ENCODE measurements around the gene ZNF668.
A peak's percentile ranks its signal among the peaks of the same experiment; 100 is the strongest.
"Not testable (repeated sequence)": the region's sequence is repeated elsewhere in the genome, so short reads cannot be mapped to it uniquely, and the experiment has no call there.

ZNF668 gene

DNA sequence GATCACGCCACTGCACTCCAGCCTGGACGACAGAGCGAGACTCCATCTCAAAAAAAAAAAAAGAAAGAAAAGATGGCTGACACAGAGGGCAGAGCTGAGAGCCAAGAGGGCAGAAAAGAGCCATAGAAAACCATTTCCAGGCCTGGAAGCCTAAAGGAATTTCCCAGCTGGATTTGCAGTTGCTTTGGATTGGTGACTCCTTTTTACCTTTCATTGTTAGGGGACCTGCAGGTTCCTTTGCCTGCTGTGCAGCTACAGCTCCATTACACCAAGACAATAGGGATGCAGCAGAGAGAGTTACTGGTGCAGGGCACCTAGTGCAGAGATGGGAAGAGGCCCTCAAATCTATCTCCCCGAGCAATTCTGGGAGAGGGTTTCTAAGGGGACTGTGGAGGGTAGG is 18.4 kb downstream of the ZNF668 start:
- FAIRE-seq: no peak

DNA sequence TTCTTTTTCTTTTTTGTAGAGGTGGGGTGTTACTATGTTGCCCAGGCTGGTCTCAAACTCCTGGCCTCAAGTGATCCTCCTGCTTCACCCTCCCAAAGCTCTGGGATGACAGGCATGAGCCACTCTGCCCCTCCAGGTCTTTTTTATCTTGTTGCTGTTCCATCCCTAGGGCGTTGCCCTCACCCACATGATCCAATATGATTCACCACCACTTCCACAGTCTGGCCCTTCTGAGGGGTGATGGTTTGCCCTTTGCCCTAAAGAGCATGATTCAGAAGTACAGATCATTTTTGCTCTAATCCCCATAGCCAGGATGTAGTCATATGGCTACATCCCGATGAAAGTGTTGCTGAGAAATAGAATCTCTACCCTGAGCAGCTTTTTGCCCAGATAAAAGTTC is 21.9 kb downstream of the ZNF668 start:
- no peak for FAIRE-seq

DNA sequence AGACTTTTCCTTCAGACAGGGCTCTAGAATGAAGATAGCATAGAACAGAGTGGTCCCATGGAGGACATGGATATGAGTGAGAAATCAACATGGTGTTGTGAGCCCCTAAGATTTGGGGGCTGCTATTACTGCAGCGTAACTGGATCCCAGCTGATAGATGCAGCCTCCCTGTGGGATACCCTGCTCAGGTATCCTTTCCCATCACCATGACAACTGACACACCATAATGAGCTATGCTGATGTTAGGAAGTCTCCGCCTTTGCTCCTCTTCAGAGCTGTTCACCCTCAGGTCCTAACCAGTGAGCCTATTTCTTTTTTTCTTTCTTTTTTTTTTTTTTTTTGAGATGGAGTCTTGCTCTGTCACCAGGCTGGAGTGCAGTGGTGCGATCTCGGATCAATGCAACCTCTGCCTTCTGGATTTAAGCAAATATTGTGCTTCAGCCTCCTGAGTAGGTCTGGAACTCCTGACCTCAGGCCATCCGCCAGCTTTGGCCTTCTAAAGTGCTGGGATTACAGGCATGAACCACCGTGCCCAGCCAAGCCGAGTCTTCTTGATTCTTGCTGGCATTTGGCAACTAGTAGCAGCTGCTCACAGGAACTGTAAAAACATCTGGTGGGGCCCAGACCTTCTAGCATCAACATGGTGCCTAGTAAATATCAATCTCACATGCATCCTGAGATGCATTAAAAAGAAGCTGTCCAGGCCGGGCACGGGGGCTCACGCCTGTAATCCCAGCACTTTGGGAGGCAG is 23.6 kb downstream of the ZNF668 start:
- no peak for FAIRE-seq

GRCh38 chr16:31043898-31044481 is 30.1 kb downstream of the ZNF668 start:
- no peak for FAIRE-seq

GRCh38 chr16:31043352-31043751 is 30.7 kb downstream of the ZNF668 start:
- no peak for FAIRE-seq

- no peak for FAIRE-seq
Measured at GRCh38 chr16:31042866-31043265, 31.2 kb downstream of the ZNF668 start.

GRCh38 chr16:31038993-31039392 is 35.0 kb downstream of the ZNF668 start:
- FAIRE-seq: no peak

- no peak for FAIRE-seq
Measured at GRCh38 chr16:31036691-31037090, 37.3 kb downstream of the ZNF668 start.

DNA sequence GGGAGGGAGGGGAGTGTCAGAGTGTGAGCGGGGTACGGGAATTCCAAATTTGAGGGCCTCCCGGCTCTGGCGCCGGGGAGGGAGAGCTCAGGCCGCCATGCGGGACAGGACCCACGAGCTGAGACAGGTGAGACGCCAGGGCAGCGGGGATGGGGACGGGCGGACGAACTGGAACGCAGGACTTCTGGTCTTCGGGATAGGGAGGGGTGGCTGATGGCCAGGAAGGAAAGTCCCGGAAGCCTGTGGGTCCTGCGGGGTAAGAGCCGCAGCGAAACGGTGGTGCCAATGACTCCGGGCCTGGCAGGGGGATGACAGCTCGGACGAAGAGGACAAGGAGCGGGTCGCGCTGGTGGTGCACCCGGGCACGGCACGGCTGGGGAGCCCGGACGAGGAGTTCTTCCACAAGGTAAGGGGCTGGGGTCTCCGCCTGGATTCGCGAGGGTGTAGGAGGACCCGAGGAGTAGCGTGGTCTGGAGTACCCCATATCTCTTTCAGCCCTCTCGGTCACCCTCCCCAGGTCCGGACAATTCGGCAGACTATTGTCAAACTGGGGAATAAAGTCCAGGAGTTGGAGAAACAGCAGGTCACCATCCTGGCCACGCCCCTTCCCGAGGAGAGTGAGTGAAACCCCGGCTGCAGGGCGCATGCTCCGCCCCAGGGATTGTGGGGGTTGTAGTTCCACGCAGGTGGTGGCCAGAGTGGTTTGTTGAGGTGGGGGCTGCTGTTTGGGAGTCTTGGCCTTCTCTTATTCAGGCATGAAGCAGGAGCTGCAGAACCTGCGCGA is 40.1 kb downstream of the ZNF668 start:
- FAIRE-seq: no peak

GRCh38 chr16:31032736-31033708 is 41.0 kb downstream of the ZNF668 start, which contains the start of gene STX4:
Gene STX4, plus strand, starts transcription at chr16:31033558. Its CDS starts 248 bp downstream, at chr16:31033806.
- FAIRE-seq: peak; percentile 98

GRCh38 chr16:31031276-31031675 is 42.8 kb downstream of the ZNF668 start:
- FAIRE-seq: no peak

- FAIRE-seq: no peak
Measured at GRCh38 chr16:31029272-31029671, 44.8 kb downstream of the ZNF668 start.

- FAIRE-seq: no peak
Measured at GRCh38 chr16:31025339-31025738, 48.7 kb downstream of the ZNF668 start.

GRCh38 chr16:31023627-31024226 is 50.3 kb downstream of the ZNF668 start:
- no peak for FAIRE-seq

GRCh38 chr16:31023252-31023602 is 50.8 kb downstream of the ZNF668 start:
- FAIRE-seq: no peak

- FAIRE-seq: no peak
Measured at GRCh38 chr16:31022544-31023251, 51.3 kb downstream of the ZNF668 start.

DNA sequence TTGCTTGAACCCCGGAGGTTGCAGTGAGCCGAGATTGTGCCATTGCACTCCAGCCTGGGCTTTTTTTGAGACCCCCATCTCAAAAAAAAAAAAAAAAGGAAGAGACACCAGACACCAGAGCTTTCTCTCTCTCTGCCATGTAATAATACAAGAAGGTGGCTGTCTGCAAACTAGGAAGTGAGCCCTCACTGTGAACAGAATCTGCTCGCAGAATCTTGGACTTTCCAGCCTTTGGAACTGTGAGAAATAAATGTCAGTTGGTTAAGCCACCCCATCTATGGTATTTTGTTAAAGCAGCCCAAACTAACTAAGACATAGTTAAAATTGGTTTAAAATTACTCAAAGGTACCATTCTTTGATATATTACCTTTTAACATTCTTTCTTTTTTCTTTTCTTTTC is 53.5 kb downstream of the ZNF668 start:
- FAIRE-seq: no peak

- not testable (repeated sequence) for FAIRE-seq
Measured at GRCh38 chr16:31017756-31018155, 56.3 kb downstream of the ZNF668 start.

GRCh38 chr16:31016018-31016417 is 58.0 kb downstream of the ZNF668 start:
- FAIRE-seq: no peak

DNA sequence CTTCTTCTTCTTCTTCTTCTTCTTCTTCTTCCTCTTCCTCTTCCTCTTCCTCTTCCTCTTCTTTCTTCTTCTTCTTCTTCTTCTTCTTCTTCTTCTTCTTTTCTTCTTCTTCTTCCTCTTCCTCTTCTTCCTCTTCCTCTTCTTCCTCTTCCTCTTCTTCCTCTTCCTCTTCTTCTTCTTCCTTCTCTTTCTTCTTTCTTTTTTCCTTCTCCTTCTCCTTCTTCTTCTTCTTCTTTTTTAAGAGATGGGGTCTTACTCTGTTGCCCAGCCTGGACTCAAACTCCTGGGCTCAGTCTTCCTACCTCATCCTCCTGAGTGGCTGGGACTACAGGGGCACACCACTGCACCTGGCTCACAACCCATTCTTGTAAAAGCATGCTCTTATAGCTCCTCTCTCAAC is 60.7 kb downstream of the ZNF668 start:
- FAIRE-seq: not testable (repeated sequence)

- not testable (repeated sequence) for FAIRE-seq
Measured at GRCh38 chr16:31011815-31012214, 62.2 kb downstream of the ZNF668 start.

Data from G401.6 (cell line).